OCI-LY3 (cell line): Measurements from ENCODE around the gene TGFB3.

Experiments
- H2AFZ ChIP-seq: fragments of 200-600, 300-600 bp; shearing (Covaris generic); 2 replicates; pipeline ENCODE4 v1.6.0; 2014; ENCODE audit warnings: antibody characterized with exemption, low read depth, low read length
- H3K27ac ChIP-seq: fragments of 200-600, 300-600 bp; sonication (generic); 2 replicates; pipeline ENCODE4 v1.5.1; 2014; ENCODE audit warnings: mild to moderate bottlenecking, low read length, moderate library complexity, mixed read lengths
- H3K27me3 ChIP-seq: fragments of 200-600, 300-600 bp; sonication (generic); 2 replicates; pipeline ENCODE4 v1.6.1; 2014; ENCODE audit warnings: low read depth, low read length, mixed read lengths
- H3K36me3 ChIP-seq: fragments of 200-600, 300-600 bp; sonication (generic); replicated peaks from 2 replicates; pipeline ENCODE3; 2014; ENCODE audit warnings: low read depth, low read length, mixed read lengths
- H3K4me1 ChIP-seq: fragments of 300-600, 200-600 bp; sonication (generic); 2 replicates; pipeline ENCODE4 v1.6.1; 2014; ENCODE audit warnings: low read length, mixed read lengths
- H3K4me2 ChIP-seq: fragments of 200-600, 300-600 bp; sonication (generic); 2 replicates; pipeline ENCODE4 v1.6.1; 2014; ENCODE audit warnings: low read length, mixed read lengths
- H3K4me3 ChIP-seq: fragments of 300-600, 200-600 bp; sonication (generic); 2 replicates; pipeline ENCODE4 v1.5.1; 2014; ENCODE audit warnings: antibody characterized with exemption, mild to moderate bottlenecking, low read length, moderate library complexity
- H3K79me2 ChIP-seq: fragments of 300-600, 200-600 bp; shearing (Covaris generic); 2 replicates; pipeline ENCODE4 v1.6.1; 2014; ENCODE audit warnings: mild to moderate bottlenecking, low read length, mixed read lengths
- H3K9ac ChIP-seq: fragments of 300-600, 200-600 bp; shearing (Covaris generic); 2 replicates; pipeline ENCODE4 v1.6.0; 2014; ENCODE audit warnings: mild to moderate bottlenecking, low read length, moderate library complexity
- H3K9me3 ChIP-seq: fragments of 200-600, 300-600 bp; shearing (Covaris generic); 2 replicates; pipeline ENCODE4 v1.6.1; 2014; ENCODE audit warnings: low read length, mixed read lengths; ENCODE audit not compliant: insufficient read depth
- H4K20me1 ChIP-seq: fragments of 200-600, 300-600 bp; sonication (generic); 2 replicates; pipeline ENCODE4 v1.6.1; 2016; ENCODE audit warnings: low read length, mixed read lengths; ENCODE audit not compliant: insufficient read depth
- EZH2phosphoT487 ChIP-seq: fragments of 200-600 bp; shearing (Covaris generic); IDR thresholded peaks from 2 replicates; pipeline ENCODE4 v1.6.1; 2018; ENCODE audit warnings: antibody characterized with exemption, mixed run types, low read depth
- TF ChIP-seq, protein P1 (sequence below): fragments of 200-600, 300-600 bp; sonication (generic); IDR thresholded peaks from 2 replicates; pipeline ENCODE4 v1.5.1; 2014; ENCODE audit warnings: antibody characterized with exemption, low read length, low read depth

Gene TGFB3

DNA sequence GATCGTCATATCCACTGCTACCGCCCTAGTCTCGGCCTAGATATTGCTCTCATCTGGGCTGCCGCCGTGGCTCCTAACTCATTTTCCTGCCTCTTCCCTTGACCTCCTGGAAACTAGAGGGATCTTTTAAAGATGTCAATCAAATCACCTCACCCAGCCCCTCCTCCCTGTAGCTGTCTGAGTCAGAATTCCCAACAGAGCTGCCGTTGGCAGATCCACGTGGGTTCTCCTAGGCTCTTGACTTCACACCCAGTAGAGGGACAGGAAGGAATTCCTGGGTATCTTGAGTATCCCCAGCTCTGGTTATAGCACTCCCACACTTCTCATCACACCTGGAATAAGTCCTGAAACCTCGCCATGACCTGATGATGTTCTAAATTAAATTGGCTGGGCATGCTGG is 11.9 kb downstream of the TGFB3 start:
- Histone ChIP-seq H3K9me3 (no peaks in the 10 kb centered on the region), H3K4me3 (no peak overlapping the region), H3K79me2 (no peaks in the 10 kb centered on the region)

DNA sequence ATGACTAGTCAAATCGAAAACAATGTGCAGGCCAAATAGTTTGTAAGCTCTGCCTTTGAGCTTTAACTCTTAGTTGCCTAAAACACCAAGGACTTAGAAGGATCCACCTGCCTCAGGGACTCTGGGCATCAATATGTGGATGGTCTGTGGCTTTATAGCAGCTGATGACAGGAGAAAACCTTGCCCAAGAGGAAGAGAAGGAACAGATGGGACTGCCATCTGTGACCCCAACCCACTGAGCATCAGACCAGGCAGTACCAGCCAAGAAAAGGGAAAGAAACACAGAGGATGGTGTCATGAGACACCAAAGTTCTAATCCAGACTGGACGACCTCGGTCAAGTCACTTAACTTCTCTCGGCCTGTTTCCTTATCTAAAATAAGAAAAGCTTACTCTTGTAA is 12.7 kb downstream of the TGFB3 start:
- no peak overlapping the region for H3K9ac ChIP-seq
- no peak overlapping the region for H3K4me2 ChIP-seq
- no peaks in the 10 kb centered on the region for H4K20me1 ChIP-seq
- no peaks in the 10 kb centered on the region for H3K9me3 ChIP-seq
- no peak overlapping the region for H3K27ac ChIP-seq
- no peak overlapping the region for H3K4me3 ChIP-seq
- no peaks in the 10 kb centered on the region for H3K4me1 ChIP-seq
- no peak overlapping the region for H2AFZ ChIP-seq
- no peaks in the 10 kb centered on the region for H3K36me3 ChIP-seq
- H3K79me2 ChIP-seq: no peaks in the 10 kb centered on the region
- TF ChIP-seq, protein P1, sequence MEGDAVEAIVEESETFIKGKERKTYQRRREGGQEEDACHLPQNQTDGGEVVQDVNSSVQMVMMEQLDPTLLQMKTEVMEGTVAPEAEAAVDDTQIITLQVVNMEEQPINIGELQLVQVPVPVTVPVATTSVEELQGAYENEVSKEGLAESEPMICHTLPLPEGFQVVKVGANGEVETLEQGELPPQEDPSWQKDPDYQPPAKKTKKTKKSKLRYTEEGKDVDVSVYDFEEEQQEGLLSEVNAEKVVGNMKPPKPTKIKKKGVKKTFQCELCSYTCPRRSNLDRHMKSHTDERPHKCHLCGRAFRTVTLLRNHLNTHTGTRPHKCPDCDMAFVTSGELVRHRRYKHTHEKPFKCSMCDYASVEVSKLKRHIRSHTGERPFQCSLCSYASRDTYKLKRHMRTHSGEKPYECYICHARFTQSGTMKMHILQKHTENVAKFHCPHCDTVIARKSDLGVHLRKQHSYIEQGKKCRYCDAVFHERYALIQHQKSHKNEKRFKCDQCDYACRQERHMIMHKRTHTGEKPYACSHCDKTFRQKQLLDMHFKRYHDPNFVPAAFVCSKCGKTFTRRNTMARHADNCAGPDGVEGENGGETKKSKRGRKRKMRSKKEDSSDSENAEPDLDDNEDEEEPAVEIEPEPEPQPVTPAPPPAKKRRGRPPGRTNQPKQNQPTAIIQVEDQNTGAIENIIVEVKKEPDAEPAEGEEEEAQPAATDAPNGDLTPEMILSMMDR: no peak
- TF ChIP-seq EZH2phosphoT487: no peak
- no peaks in the 10 kb centered on the region for H3K27me3 ChIP-seq

More for the DNA sequence above, 11.9 kb downstream of the TGFB3 start:
- Histone ChIP-seq H3K27me3 (no peaks in the 10 kb centered on the region), H3K36me3 (no peaks in the 10 kb centered on the region), H4K20me1 (no peaks in the 10 kb centered on the region), H3K4me2 (no peak overlapping the region), H3K9ac (no peak overlapping the region), H3K4me1 (no peaks in the 10 kb centered on the region), H3K27ac (no peak overlapping the region), H2AFZ (no peak overlapping the region)
- TF ChIP-seq, protein P1: no peak
- TF ChIP-seq EZH2phosphoT487: no peak

DNA sequence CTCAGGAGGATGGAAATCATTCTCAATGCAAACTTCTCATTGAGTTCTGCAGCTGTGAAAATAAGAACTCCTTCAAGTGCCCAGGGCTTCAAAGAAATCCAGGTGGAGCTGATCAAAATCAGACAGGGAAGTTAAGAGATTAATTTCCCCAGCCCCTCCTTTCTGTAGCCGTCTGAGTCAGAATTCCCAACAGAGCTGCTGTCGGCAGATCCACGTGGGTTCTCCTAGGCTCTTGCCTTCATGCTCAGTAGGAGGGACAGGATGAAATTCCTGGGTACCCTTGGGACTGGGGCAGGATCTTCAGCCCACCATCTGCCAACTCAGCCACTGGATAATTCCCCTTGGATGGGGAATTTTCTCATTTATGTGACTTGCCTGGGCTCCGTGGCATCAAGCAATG is 13.3 kb downstream of the TGFB3 start:
- H3K27ac ChIP-seq: no peak overlapping the region

DNA sequence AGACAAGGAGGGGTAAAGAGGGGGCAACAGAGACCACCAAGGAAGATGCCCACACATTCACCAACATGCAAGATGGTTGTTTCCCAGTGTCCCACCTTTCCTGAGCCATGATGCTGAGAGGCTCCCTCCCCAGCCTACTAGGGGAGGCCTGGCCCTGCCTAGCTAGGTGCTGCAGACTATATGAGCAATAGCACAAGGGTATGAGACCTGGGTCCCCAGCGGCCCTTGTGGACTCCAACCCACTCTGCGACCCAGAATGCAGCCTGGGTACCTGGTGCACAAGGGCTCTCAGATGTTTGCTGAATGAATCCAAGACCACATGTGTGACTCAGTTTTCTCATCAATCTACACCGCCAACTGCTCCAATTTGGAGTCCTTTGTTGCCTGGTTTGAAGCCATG is 13.9 kb downstream of the TGFB3 start:
- H3K27me3 ChIP-seq: no peaks in the 10 kb centered on the region
- TF ChIP-seq, protein P1: no peak
- no peak for TF ChIP-seq EZH2phosphoT487
- H4K20me1 ChIP-seq: no peaks in the 10 kb centered on the region
- no peaks in the 10 kb centered on the region for H3K36me3 ChIP-seq
- H3K4me2 ChIP-seq: no peak overlapping the region
- H2AFZ ChIP-seq: no peak overlapping the region
- no peak overlapping the region for H3K9ac ChIP-seq
- no peaks in the 10 kb centered on the region for H3K79me2 ChIP-seq
- no peaks in the 10 kb centered on the region for H3K9me3 ChIP-seq
- no peak overlapping the region for H3K4me3 ChIP-seq
- H3K4me1 ChIP-seq: no peaks in the 10 kb centered on the region
- H3K27ac ChIP-seq: no peak overlapping the region

More for the DNA sequence above, 13.3 kb downstream of the TGFB3 start:
- H3K79me2 ChIP-seq: no peaks in the 10 kb centered on the region
- no peaks in the 10 kb centered on the region for H4K20me1 ChIP-seq
- no peaks in the 10 kb centered on the region for H3K9me3 ChIP-seq
- H3K9ac ChIP-seq: no peak overlapping the region
- H3K27me3 ChIP-seq: no peaks in the 10 kb centered on the region
- no peak for TF ChIP-seq EZH2phosphoT487
- TF ChIP-seq, protein P1: no peak
- H3K4me3 ChIP-seq: no peak overlapping the region
- H3K4me2 ChIP-seq: no peak overlapping the region
- H2AFZ ChIP-seq: no peak overlapping the region
- H3K4me1 ChIP-seq: no peaks in the 10 kb centered on the region
- no peaks in the 10 kb centered on the region for H3K36me3 ChIP-seq
